MM.1S (cell line): ENCODE data around the gene PSMD8.
"Not testable (repeated sequence)": the region's sequence is repeated elsewhere in the genome, so short reads cannot be mapped to it uniquely, and the experiment has no call there.

Experiments
- DNase-seq: peaks from one replicate; pipeline ENCODE4 v3.0.0-alpha.2; 2015
- H2AFZ ChIP-seq: fragments of 300-600 bp; sonication (generic); 2 replicates; pipeline ENCODE4 v1.6.0; 2016; ENCODE audit warnings: antibody characterized with exemption, low read length
- H3F3A ChIP-seq: fragments of 300-600 bp; sonication (generic); 2 replicates; pipeline ENCODE4 v1.6.1; 2016; ENCODE audit warnings: mild to moderate bottlenecking, antibody characterized with exemption, low read length, moderate library complexity, mixed read lengths; ENCODE audit not compliant: insufficient read depth
- H3K27ac ChIP-seq: fragments of 300-600 bp; sonication (generic); 2 replicates; pipeline ENCODE4 v1.5.1; 2016; ENCODE audit warnings: mild to moderate bottlenecking, low read length
- H3K27me3 ChIP-seq: fragments of 300-600 bp; sonication (generic); replicated peaks from 2 replicates; pipeline ENCODE4 v1.6.0; 2016; ENCODE audit warnings: low read length; ENCODE audit not compliant: insufficient read depth
- H3K36me3 ChIP-seq: fragments of 300-600 bp; sonication (generic); replicated peaks from 2 replicates; pipeline ENCODE4 v1.6.1; 2016; ENCODE audit warnings: mild to moderate bottlenecking, low read length, mixed read lengths; ENCODE audit not compliant: insufficient read depth
- H3K4me1 ChIP-seq: fragments of 300-600 bp; sonication (generic); 2 replicates; pipeline ENCODE4 v1.6.1; 2016; ENCODE audit warnings: low read length, mixed read lengths
- H3K4me2 ChIP-seq: fragments of 300-600 bp; sonication (generic); 2 replicates; pipeline ENCODE4 v1.6.0; 2016; ENCODE audit warnings: low read depth, low read length
- H3K4me3 ChIP-seq: fragments of 300-600 bp; sonication (generic); 2 replicates; pipeline ENCODE4 v1.5.1; 2016; ENCODE audit warnings: low read length, mixed read lengths
- H3K79me2 ChIP-seq: fragments of 300-600 bp; sonication (generic); 2 replicates; pipeline ENCODE4 v1.6.1; 2016; ENCODE audit warnings: mixed run types, low read length, mixed read lengths
- H3K9ac ChIP-seq: fragments of 300-600 bp; sonication (generic); 2 replicates; pipeline ENCODE4 v1.6.1; 2016; ENCODE audit warnings: low read length, mixed read lengths
- H3K9me2 ChIP-seq: fragments of 300-600 bp; sonication (generic); replicated peaks from 2 replicates; pipeline ENCODE4 v1.6.1; 2016; ENCODE audit warnings: mild to moderate bottlenecking, low read length, mixed read lengths; ENCODE audit not compliant: insufficient read depth
- H3K9me3 ChIP-seq: fragments of 300-600 bp; sonication (generic); replicated peaks from 2 replicates; pipeline ENCODE4 v1.6.1; 2016; ENCODE audit warnings: mild to moderate bottlenecking, low read length, mixed read lengths; ENCODE audit not compliant: insufficient read depth
- H4K20me1 ChIP-seq: fragments of 300-600 bp; sonication (generic); 2 replicates; pipeline ENCODE4 v1.6.1; 2016; ENCODE audit warnings: mild to moderate bottlenecking, low read length, moderate library complexity, mixed read lengths; ENCODE audit not compliant: insufficient read depth
- EZH2 ChIP-seq: fragments of 300-600 bp; sonication (generic); optimal IDR thresholded peaks from 2 replicates; pipeline ENCODE3; 2017; ENCODE audit warnings: low read depth, mild to moderate bottlenecking, antibody characterized with exemption, low read length, mixed read lengths
- EZH2phosphoT487 ChIP-seq: fragments of 300-600 bp; sonication (generic); IDR thresholded peaks from 2 replicates; pipeline ENCODE4 v1.6.1; 2018; ENCODE audit warnings: antibody characterized with exemption, low read length
- TF ChIP-seq, protein P1 (sequence below): fragments of 300-600 bp; sonication (generic); IDR thresholded peaks from 2 replicates; pipeline ENCODE4 v1.5.1; 2016; ENCODE audit warnings: antibody characterized with exemption, low read length, mixed read lengths

The PSMD8 gene

DNA sequence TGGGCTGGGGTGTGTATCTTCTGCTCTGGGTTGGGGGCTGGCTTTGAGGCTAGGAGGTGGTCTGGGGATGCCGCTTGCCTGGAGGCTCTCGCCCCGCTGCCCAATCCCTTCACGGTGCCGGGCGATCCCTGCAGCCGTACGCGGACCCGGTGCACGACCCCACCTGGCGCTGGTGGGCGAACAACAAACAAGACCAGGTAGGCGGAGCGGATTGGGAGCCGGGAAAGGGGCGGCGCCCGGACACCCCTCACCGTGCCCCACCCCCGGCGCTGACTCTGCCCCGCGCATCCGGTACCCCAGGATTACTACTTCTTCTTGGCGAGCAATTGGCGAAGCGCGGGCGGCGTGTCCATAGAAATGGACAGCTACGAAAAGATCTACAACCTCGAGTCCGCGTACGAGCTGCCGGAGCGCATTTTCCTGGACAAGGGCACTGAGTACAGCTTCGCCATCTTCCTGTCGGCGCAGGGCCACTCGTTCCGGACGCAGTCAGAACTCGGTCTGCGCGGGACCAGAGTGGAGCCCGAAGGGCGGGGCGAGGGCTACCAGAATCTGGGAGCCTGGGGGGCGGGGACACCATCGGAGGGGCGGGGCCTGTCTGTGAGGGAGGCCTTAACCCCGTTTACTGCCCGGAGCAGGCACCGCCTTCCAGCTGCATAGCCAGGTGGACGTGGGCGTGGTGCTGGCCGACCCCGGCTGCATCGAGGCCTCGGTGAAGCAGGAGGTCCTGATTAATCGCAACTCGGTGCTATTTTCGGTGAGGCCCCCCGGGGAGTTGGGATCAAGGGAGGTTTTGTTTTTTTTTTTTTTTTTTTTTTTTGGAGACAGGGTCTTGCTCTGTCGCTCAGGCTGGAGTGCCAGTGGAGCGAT, 12.1 kb upstream of the PSMD8 start:
- H4K20me1 ChIP-seq: no peaks in the 10 kb centered on the region
- no peaks in the 10 kb centered on the region for H3F3A ChIP-seq
- no peaks in the 10 kb centered on the region for H3K9me2 ChIP-seq
- H3K4me3 ChIP-seq: peak overlapping the region; percentile 56
- peak; percentile 71 for DNase-seq
- H3K4me1 ChIP-seq: no peaks in the 10 kb centered on the region
- H3K4me2 ChIP-seq: peak overlapping the region; percentile 88; the same call in 1 of the 2 replicates
- TF ChIP-seq EZH2 (no peak), EZH2phosphoT487 (no peak)
- TF ChIP-seq, protein P1, sequence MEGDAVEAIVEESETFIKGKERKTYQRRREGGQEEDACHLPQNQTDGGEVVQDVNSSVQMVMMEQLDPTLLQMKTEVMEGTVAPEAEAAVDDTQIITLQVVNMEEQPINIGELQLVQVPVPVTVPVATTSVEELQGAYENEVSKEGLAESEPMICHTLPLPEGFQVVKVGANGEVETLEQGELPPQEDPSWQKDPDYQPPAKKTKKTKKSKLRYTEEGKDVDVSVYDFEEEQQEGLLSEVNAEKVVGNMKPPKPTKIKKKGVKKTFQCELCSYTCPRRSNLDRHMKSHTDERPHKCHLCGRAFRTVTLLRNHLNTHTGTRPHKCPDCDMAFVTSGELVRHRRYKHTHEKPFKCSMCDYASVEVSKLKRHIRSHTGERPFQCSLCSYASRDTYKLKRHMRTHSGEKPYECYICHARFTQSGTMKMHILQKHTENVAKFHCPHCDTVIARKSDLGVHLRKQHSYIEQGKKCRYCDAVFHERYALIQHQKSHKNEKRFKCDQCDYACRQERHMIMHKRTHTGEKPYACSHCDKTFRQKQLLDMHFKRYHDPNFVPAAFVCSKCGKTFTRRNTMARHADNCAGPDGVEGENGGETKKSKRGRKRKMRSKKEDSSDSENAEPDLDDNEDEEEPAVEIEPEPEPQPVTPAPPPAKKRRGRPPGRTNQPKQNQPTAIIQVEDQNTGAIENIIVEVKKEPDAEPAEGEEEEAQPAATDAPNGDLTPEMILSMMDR: no peak
- H3K9ac ChIP-seq: no peak overlapping the region
- H3K27ac ChIP-seq: no peak overlapping the region
- H3K27me3 ChIP-seq: peaks cover 62% of the 10 kb centered on the region
- H3K36me3 ChIP-seq: no peaks in the 10 kb centered on the region
- H2AFZ ChIP-seq: peak overlapping the region; percentile 71
- no peaks in the 10 kb centered on the region for H3K9me3 ChIP-seq
- no peaks in the 10 kb centered on the region for H3K79me2 ChIP-seq

GRCh38 chr19:38362946-38363688, 11.3 kb upstream of the PSMD8 start:
- peaks cover 61% of the 10 kb centered on the region for H3K27me3 ChIP-seq
- H3K9me2 ChIP-seq, H3K9ac ChIP-seq, H3K79me2 ChIP-seq, DNase-seq, H3F3A ChIP-seq, H2AFZ ChIP-seq, H4K20me1 ChIP-seq, H3K27ac ChIP-seq, H3K36me3 ChIP-seq, H3K4me1 ChIP-seq, H3K9me3 ChIP-seq: not testable (repeated sequence)
- peak overlapping the region; percentile 88; the same call in 1 of the 2 replicates for H3K4me2 ChIP-seq
- H3K4me3 ChIP-seq: peak overlapping the region; percentile 56

DNA sequence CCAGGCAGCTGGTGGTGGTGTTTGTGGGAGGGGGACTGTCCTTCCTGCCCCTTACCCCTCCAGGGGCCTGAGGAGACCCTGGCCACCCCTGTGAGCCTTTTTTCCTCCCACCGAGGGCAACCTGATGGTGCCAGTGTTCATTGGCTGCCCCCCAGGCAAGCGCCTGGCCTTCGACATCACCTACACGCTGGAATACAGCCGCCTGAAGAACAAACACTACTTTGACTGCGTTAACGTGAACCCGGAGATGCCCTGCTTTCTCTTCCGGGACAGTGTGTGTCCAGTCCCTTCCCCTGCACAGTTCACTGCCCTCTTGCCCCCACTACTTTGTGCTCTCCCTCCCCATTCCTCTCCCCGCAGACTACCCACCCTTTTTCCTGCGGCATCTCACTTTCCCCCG, 7.3 kb upstream of the PSMD8 start:
- Histone ChIP-seq H3K79me2 (no peaks in the 10 kb centered on the region), H3K27ac (no peak overlapping the region)

More for the DNA sequence above, 7.3 kb upstream of the PSMD8 start:
- Histone ChIP-seq H4K20me1 (no peaks in the 10 kb centered on the region), H3K4me3 (no peak overlapping the region), H3K9me3 (no peaks in the 10 kb centered on the region), H3K4me1 (no peaks in the 10 kb centered on the region), H2AFZ (no peak overlapping the region), H3K27me3 (peaks cover 33% of the 10 kb centered on the region), H3K36me3 (no peaks in the 10 kb centered on the region), H3F3A (no peaks in the 10 kb centered on the region), H3K9me2 (no peaks in the 10 kb centered on the region), H3K9ac (no peak overlapping the region), H3K4me2 (no peak overlapping the region)
- DNase-seq: no peak
- TF ChIP-seq EZH2phosphoT487: no peak
- TF ChIP-seq, protein P1: no peak
- no peak for TF ChIP-seq EZH2
